Activated CD4-positive, alpha-beta T cell treated with anti-CD3 and anti-CD28 coated beads, Interleukin-2, amount 50 U/mL, for 4 hours (primary cell): ENCODE data around the gene PARD6A.

Experiments used
- DNase-seq, 2 experiments: peaks; one replicate each; pipeline ENCODE4 v3.0.0-alpha.2; 2020

PARD6A gene

DNA sequence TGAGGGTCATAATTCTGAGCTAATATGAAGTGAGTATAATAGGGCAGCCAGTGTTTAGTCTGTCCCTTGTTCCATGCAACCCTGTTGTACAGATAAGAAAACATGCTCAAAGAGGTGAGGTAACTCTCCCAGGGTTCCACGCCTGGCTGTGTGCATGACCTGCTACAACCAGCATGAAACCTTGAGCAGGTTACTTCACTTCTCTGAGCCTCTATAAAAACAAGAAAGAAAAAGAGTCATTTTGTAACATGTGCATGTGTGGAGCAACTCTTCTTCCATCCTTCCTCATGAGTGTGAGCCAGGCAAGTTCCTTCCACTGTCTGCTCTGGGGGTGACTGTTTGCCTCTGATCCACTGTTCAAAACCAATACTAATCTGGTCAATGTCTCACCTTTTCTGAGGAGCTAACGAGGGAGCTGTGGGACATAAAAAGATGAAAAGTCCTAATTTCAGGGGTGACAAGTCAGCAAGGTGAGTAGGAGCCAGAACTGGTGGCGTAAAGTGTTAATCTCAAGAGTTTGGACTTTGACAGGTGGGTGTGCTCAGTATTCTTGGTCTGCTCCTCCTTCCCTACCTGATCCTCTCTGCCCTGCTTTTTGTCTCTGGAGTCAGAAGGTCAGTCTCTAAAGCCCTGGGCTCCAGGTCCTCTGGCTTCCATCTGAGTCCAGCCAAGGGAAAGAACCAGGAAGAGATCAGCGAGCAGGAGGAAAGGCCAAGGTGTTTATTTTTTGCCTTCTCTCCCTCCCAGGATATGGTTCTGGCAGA lies 36.8 kb downstream of the PARD6A start:
- no peak for DNase-seq

GRCh38 chr16:67699265-67699664 lies 38.5 kb downstream of the PARD6A start:
- DNase-seq: no peak

GRCh38 chr16:67701420-67701819 lies 40.7 kb downstream of the PARD6A start:
- no peak for DNase-seq

- no peak for DNase-seq
Measured at GRCh38 chr16:67702130-67702529, 41.4 kb downstream of the PARD6A start.

DNA sequence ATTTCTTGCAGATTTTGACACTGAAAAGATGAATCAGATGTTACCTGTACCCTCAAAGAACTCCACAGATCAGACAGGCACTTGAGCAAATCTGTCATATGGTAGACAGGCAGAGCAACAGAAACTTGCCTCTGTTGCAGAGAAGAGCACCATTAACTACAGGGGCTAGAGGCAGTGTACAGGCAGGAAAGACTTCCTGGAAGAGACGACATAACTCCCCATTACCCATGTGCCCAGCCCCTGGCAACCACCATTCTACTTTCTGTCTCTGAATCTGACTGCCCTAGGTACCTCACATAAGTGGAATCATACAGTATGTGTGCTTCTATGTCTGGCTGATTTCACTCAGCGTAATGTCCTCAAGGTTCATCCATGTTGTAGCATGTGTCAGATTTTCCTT lies 42.9 kb downstream of the PARD6A start:
- no peak for DNase-seq

DNA sequence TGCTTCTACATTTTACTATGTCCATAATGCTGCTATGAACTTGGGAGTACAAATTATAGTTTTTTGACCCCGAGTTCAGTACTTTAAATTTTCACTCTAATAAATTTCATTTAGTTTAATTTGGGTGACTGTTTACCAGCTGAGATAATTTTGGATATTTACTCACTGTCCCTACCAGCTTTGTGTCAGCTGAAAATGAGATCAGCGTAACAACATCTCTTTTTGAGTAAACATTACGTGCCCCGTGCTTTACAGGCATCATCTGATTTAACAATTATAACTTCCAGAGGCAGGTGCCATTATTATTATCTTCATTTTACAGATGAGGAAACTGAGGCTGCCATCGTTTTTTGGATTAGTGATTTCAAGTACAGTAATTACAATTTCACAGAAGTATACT lies 43.4 kb downstream of the PARD6A start:
- no peak for DNase-seq

DNA sequence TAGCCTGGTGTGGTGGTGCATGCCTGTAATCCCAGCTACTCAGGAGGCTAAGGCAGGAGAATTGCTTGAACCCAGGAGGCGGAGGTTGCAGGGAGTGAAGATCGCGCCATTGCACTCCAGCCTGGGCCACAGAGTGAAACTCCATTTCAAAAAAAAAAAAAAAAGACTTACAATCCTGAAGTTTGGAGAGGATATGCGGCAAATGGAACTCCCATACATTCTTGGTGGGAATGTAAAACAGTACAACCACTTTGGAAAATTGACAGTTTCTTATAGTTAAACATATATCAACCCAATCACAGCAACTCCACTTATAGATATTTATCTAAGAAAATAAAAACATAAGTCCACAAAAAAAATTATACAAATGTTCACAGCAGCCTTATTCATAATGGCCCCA lies 46.5 kb downstream of the PARD6A start:
- DNase-seq: no peak

DNA sequence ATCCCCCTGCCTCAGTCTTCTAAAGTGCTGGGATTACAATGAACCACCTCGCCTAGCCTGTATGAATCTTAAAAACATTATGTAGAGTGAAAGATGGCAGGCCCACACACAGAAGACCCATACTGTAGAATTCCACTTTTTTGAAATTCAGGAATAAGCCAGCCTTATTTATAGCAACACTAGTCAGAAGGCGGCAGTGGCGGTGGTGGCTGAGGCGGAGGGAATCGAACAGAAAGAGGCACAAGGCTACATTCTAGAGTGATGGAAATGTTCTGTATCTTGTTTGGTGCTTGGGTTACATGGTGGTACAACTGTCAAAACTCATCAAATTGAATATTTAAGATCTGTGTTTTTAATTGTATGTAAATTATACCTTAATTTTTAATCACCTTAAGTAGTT lies 47.0 kb downstream of the PARD6A start:
- DNase-seq: no peak

DNA sequence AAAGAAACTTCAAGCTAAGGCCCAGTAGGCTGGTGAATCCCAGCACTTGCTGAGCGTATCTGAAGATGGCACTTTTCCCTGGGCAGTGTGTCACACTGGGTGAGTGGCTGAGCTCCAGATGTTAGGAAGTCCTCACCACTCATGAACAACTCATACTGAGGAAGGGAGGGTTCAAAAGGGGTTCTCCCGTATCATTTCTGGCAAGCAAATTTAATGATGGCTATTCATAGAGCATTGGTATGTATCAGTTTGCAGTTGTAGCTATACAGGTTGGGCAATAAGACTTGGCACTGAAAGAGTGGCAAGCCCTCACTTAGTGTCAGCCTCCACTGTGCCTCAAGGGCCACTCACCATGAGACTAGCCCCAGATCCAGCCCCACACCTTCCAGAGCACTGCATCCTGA lies 47.6 kb downstream of the PARD6A start:
- no peak for DNase-seq

DNA sequence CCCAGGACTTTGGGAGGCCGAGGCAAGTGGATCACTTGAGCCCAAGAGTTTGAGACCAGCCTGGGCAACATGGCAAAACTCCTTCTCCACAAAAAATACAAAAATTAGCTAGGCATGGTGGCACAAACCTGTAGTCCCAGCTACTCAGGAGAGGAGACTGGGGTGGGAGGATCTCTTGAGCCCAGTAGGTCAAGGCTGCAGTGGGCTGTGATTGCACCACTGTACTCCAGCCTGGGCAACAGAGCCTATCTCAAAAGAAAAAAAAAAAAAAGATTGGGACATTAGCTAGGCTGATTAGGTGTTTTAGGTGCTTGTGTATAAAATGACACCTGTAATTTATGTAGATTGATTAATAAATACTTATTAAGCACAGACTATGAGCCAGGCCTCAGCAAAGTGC lies 48.3 kb downstream of the PARD6A start:
- no peak for DNase-seq

DNA sequence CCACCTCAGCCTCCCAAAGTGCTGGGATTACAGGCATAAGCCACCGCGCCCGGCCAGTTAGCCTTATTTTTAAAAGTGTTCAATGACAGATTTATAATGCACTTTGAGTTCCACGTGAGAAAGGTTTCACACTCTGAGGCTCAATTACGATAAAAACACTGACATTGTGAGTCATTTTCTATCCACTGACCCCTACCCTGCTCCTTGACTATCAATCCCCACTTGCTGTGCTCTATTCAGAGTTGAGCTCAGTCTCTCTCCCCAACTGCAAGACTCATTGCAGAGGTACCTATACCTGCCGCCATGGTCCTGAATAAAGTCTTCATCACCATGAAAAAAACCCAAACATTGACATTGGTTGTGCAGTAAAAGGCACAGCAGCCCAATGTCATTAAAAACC lies 49.8 kb downstream of the PARD6A start:
- no peak for DNase-seq
